IPS DF 6.9 (cell line): ENCODE data around the gene AKT1.

Experiments
- DNase-seq: peaks from one replicate; pipeline ENCODE4 v3.0.0-alpha.2; 2013; ENCODE audit warnings: low read depth, low spot score
- H3K27ac ChIP-seq: one replicate; pipeline ENCODE4 v1.5.1; 2013; ENCODE audit warnings: low read length, control low read depth
- H3K27me3 ChIP-seq: 2 replicates; pipeline ENCODE4 v1.6.1; 2013; ENCODE audit warnings: mild to moderate bottlenecking, low read length; ENCODE audit not compliant: control insufficient read depth, insufficient read depth
- H3K36me3 ChIP-seq: 2 replicates; pipeline ENCODE4 v1.6.1; 2013; ENCODE audit warnings: low read length; ENCODE audit not compliant: control insufficient read depth, insufficient read depth
- H3K4me1 ChIP-seq: 2 replicates; pipeline ENCODE4 v1.6.1; 2013; ENCODE audit warnings: low read length; ENCODE audit not compliant: control insufficient read depth, insufficient read depth
- H3K4me3 ChIP-seq: 2 replicates; pipeline ENCODE4 v1.5.1; 2013; ENCODE audit warnings: mild to moderate bottlenecking, low read length
- H3K9me3 ChIP-seq: 2 replicates; pipeline ENCODE4 v1.6.1; 2013; ENCODE audit warnings: low read length, inconsistent platforms; ENCODE audit not compliant: control insufficient read depth, insufficient read depth
- WGBS: extraction: QIAGEN DNeasy Blood & Tissue Kit; methylation state at CpG from one replicate; pipeline ENCODE4 v1.1.7; 2013; ENCODE audit warnings: mixed read lengths, missing lambda C conversion rate; ENCODE audit not compliant: insufficient read length, insufficient coverage; 5-methylcytosine and 5-hydroxymethylcytosine counted together

The AKT1 gene

GRCh38 chr14:104784846-104785707 is 10.5 kb downstream of the AKT1 start:
- H3K4me1 ChIP-seq = no peaks in the 10 kb centered on the region
- no peaks in the 10 kb centered on the region for H3K27me3 ChIP-seq
- H3K9me3 ChIP-seq = no peaks in the 10 kb centered on the region
- H3K36me3 ChIP-seq = peaks cover 10% of the 10 kb centered on the region; the same call in 1 of the 2 replicates
- H3K4me3 ChIP-seq = no peak overlapping the region
- WGBS = no CpG with 5 or more reads among the region's 36 CpGs
- no peak overlapping the region for H3K27ac ChIP-seq
- DNase-seq = no peak

- H3K27me3 ChIP-seq = no peaks in the 10 kb centered on the region
- peaks cover 7% of the 10 kb centered on the region; the same call in 1 of the 2 replicates for H3K36me3 ChIP-seq
- no peaks in the 10 kb centered on the region for H3K4me1 ChIP-seq
- no peak for DNase-seq
- no CpG with 5 or more reads among the region's 9 CpGs for WGBS
- no peak overlapping the region for H3K4me3 ChIP-seq
- no peak overlapping the region for H3K27ac ChIP-seq
- no peaks in the 10 kb centered on the region for H3K9me3 ChIP-seq
Observed at GRCh38 chr14:104784218-104784568, 11.4 kb downstream of the AKT1 start.

GRCh38 chr14:104783484-104784217 is 11.9 kb downstream of the AKT1 start:
- Histone ChIP-seq H3K9me3 (no peaks in the 10 kb centered on the region), H3K4me1 (no peaks in the 10 kb centered on the region), H3K4me3 (no peak overlapping the region), H3K36me3 (peaks cover 7% of the 10 kb centered on the region; the same call in 1 of the 2 replicates), H3K27me3 (no peaks in the 10 kb centered on the region), H3K27ac (no peak overlapping the region)
- DNase-seq = no peak
- WGBS = no CpG with 5 or more reads among the region's 16 CpGs

- Histone ChIP-seq H3K4me3 (no peak overlapping the region), H3K27me3 (no peaks in the 10 kb centered on the region), H3K4me1 (no peaks in the 10 kb centered on the region), H3K9me3 (no peaks in the 10 kb centered on the region), H3K27ac (no peak overlapping the region), H3K36me3 (peaks cover 3% of the 10 kb centered on the region; the same call in 1 of the 2 replicates)
- DNase-seq = no peak
- WGBS = no CpG with 5 or more reads among the region's 13 CpGs
Observed at GRCh38 chr14:104782808-104783139, 12.8 kb downstream of the AKT1 start.

GRCh38 chr14:104782086-104782807 is 13.3 kb downstream of the AKT1 start:
- WGBS = no CpG with 5 or more reads among the region's 28 CpGs
- H3K36me3 ChIP-seq = peaks cover 3% of the 10 kb centered on the region; the same call in 1 of the 2 replicates

GRCh38 chr14:104781271-104782077 is 14.1 kb downstream of the AKT1 start:
- no peak for DNase-seq
- H3K9me3 ChIP-seq = no peaks in the 10 kb centered on the region
- WGBS = no CpG with 5 or more reads among the region's 20 CpGs

More at GRCh38 chr14:104782086-104782807, 13.3 kb downstream of the AKT1 start:
- Histone ChIP-seq H3K9me3 (no peaks in the 10 kb centered on the region), H3K27me3 (no peaks in the 10 kb centered on the region), H3K27ac (no peak overlapping the region), H3K4me1 (no peaks in the 10 kb centered on the region), H3K4me3 (no peak overlapping the region)
- DNase-seq = no peak

GRCh38 chr14:104780513-104781030 is 15.0 kb downstream of the AKT1 start:
- Histone ChIP-seq H3K36me3 (peaks cover 3% of the 10 kb centered on the region; the same call in 1 of the 2 replicates), H3K27ac (no peak overlapping the region), H3K4me1 (no peaks in the 10 kb centered on the region), H3K27me3 (no peaks in the 10 kb centered on the region), H3K9me3 (no peaks in the 10 kb centered on the region), H3K4me3 (no peak overlapping the region)
- no CpG with 5 or more reads among the region's 24 CpGs for WGBS
- no peak for DNase-seq

More at GRCh38 chr14:104781271-104782077, 14.1 kb downstream of the AKT1 start:
- Histone ChIP-seq H3K4me3 (no peak overlapping the region), H3K27me3 (no peaks in the 10 kb centered on the region), H3K27ac (no peak overlapping the region), H3K36me3 (peaks cover 1% of the 10 kb centered on the region; the same call in 1 of the 2 replicates), H3K4me1 (no peaks in the 10 kb centered on the region)

- DNase-seq = no peak
- H3K4me3 ChIP-seq = no peak overlapping the region
- H3K4me1 ChIP-seq = no peaks in the 10 kb centered on the region
- no peaks in the 10 kb centered on the region for H3K27me3 ChIP-seq
- no peaks in the 10 kb centered on the region for H3K9me3 ChIP-seq
- no peak overlapping the region for H3K27ac ChIP-seq
- no CpG with 5 or more reads among the region's 32 CpGs for WGBS
- peaks cover 3% of the 10 kb centered on the region; the same call in 1 of the 2 replicates for H3K36me3 ChIP-seq
Observed at GRCh38 chr14:104779776-104780512, 15.6 kb downstream of the AKT1 start.

- DNase-seq = no peak
- Histone ChIP-seq H3K9me3 (no peaks in the 10 kb centered on the region), H3K4me1 (no peaks in the 10 kb centered on the region), H3K36me3 (peaks cover 3% of the 10 kb centered on the region; the same call in 1 of the 2 replicates), H3K27ac (no peak overlapping the region), H3K27me3 (no peaks in the 10 kb centered on the region), H3K4me3 (no peak overlapping the region)
- WGBS = no CpG with 5 or more reads among the region's 15 CpGs
Observed at GRCh38 chr14:104778694-104779331, 16.7 kb downstream of the AKT1 start.
